K562 (cell line): ENCODE data around the gene RUNX1. TPM values are rescaled to one million over a fixed set of nuclear protein-coding genes. Genes with fewer than 3 reads are reported as not detected.

Experiments used
- ATAC-seq: fragments of 200-7000 bp; cut with Tn5 transposase; 3 replicates; pipeline ENCODE4 v1.9.1; 2020; ENCODE audit warnings: moderate library complexity
- BruUV-seq: library from RNA; stranded (reverse); fragments of 400-500 nt; replicated peaks from 2 replicates; lab custom pipeline; 2021; lab: Mats Ljungman, UMichigan
- CTCF ChIA-PET: fragments of 300-600 bp; formaldehyde crosslinking; extraction: SDS; loops from one replicate; lab custom pipeline; 2021; ENCODE audit warnings: low intra/inter-chr PET ratio; lab: Yijun Ruan, JAX
- POLR2A ChIA-PET: fragments of 300-600, 350-650 bp; sonication (Branson Sonifier 250); formaldehyde crosslinking; extraction: SDS; loops from one replicate; lab custom pipeline; 2021; ENCODE audit warnings: antibody characterized with exemption, inconsistent platforms; lab: Yijun Ruan, JAX
- DNase-seq, 4 experiments: peaks; one replicate each; pipeline versions ENCODE4 v3.0.0 to v3.0.0-alpha.2; 2011 to 2018; ENCODE audit warnings: low spot score in 3 of 4, mixed read lengths in 3 of 4; ENCODE audit errors: extremely low read depth in 1 of 4
- FAIRE-seq: peaks from 2 replicates; lab custom pipeline; 2011; peaks lifted over from hg19 to GRCh38; lab: Jason Lieb, UNC
- H2AFZ ChIP-seq: 2 replicates; pipeline ENCODE4 v1.6.0; 2011; ENCODE audit warnings: low read depth, low read length, control low read depth, inconsistent platforms
- H3K27ac ChIP-seq: fragments of 200-600 bp; 3 replicates; pipeline ENCODE4 v1.8.0; 2011; ENCODE audit warnings: low read depth, mild to moderate bottlenecking, control low read depth, inconsistent platforms, low read length, moderate library complexity, mixed read lengths; ENCODE audit errors: extremely low read depth
- H3K27me3 ChIP-seq, 2 experiments: fragments of 300-600 bp in 1 of 2; 2 replicates in 1 of 2; 3 replicates in 1 of 2; pipeline versions ENCODE4 v1.6.0 to v1.8.0; 2011; ENCODE audit warnings: inconsistent platforms in 2 of 2, low read length in 2 of 2, mild to moderate bottlenecking in 1 of 2, mixed read lengths in 1 of 2, moderate library complexity in 1 of 2; ENCODE audit not compliant: control insufficient read depth in 2 of 2, insufficient read depth in 2 of 2
- H3K36me3 ChIP-seq: fragments of 300-600 bp; 3 replicates; pipeline ENCODE4 v1.8.0; 2011; ENCODE audit warnings: mild to moderate bottlenecking, low read length, inconsistent platforms; ENCODE audit not compliant: control insufficient read depth, insufficient read depth
- H3K4me1 ChIP-seq, 2 experiments: fragments of 200-600 bp in 1 of 2; replicated peaks in 1 of 2; 2 replicates in 1 of 2; 3 replicates in 1 of 2; pipeline versions ENCODE4 v1.5.1 to v1.8.0; 2011; ENCODE audit warnings: inconsistent platforms in 2 of 2, low read length in 2 of 2, mild to moderate bottlenecking in 1 of 2, mixed read lengths in 1 of 2, moderate library complexity in 1 of 2; ENCODE audit not compliant: control insufficient read depth in 2 of 2, insufficient read depth in 2 of 2
- H3K4me2 ChIP-seq: 2 replicates; pipeline ENCODE4 v1.6.1; 2011; ENCODE audit warnings: low read length, control low read depth, inconsistent platforms, mixed read lengths; ENCODE audit not compliant: insufficient read depth
- H3K4me3 ChIP-seq: fragments of 200-600 bp; sonication (generic), shearing (Covaris generic); 2 replicates; pipeline ENCODE4 v1.5.1; 2016; ENCODE audit warnings: control low read depth, inconsistent platforms
- H3K79me2 ChIP-seq: fragments of 200-600 bp; 3 replicates; pipeline ENCODE4 v1.8.0; 2011; ENCODE audit warnings: low read length, inconsistent platforms; ENCODE audit not compliant: control insufficient read depth, insufficient read depth
- H3K9ac ChIP-seq, 2 experiments: 2 replicates each; pipeline versions ENCODE4 v1.6.0 to v1.6.1; 2011; ENCODE audit warnings: low read depth in 2 of 2, low read length in 2 of 2, control low read depth in 1 of 2, inconsistent platforms in 1 of 2, mild to moderate bottlenecking in 1 of 2, mixed read lengths in 1 of 2; ENCODE audit not compliant: insufficient read depth in 1 of 2
- H3K9me1 ChIP-seq: one replicate; pipeline ENCODE4 v1.6.0; 2011; ENCODE audit warnings: inconsistent platforms, mild to moderate bottlenecking, low read length, moderate library complexity; ENCODE audit not compliant: control insufficient read depth, insufficient read depth
- H3K9me3 ChIP-seq: replicated peaks from 2 replicates; pipeline ENCODE4 v1.5.1; 2011; ENCODE audit warnings: low read depth, low read length, inconsistent platforms; ENCODE audit not compliant: control insufficient read depth, insufficient read depth
- H4K20me1 ChIP-seq: replicated peaks from 2 replicates; pipeline ENCODE4 v1.6.1; 2011; ENCODE audit warnings: low read length, inconsistent platforms, mixed read lengths; ENCODE audit not compliant: control insufficient read depth, insufficient read depth
- CBFB ChIP-seq: sonication (generic); formaldehyde crosslinking; IDR thresholded peaks from 2 replicates; pipeline ENCODE4 v1.4.0; 2020; ENCODE audit warnings: mild to moderate bottlenecking, missing genetic modification reagents
- CHD1 ChIP-seq: fragments of 200-600 bp; sonication (generic); IDR thresholded peaks from one replicate; pipeline ENCODE4 v1.6.1; 2012; ENCODE audit warnings: mild to moderate bottlenecking, moderate library complexity, low read length, inconsistent platforms
- DNMT1 ChIP-seq: fragments of 450-650 bp; IDR thresholded peaks from 2 replicates; pipeline ENCODE4 v1.6.1; 2016; ENCODE audit warnings: antibody characterized with exemption, mild to moderate bottlenecking
- EP300 ChIP-seq: IDR thresholded peaks from 2 replicates; pipeline ENCODE4 v1.6.1; 2012; ENCODE audit warnings: low read length, improper control_type of control experiment
- GATA2 ChIP-seq: sonication (generic); formaldehyde crosslinking; IDR thresholded peaks from 2 replicates; pipeline ENCODE4 v1.4.0; 2020; ENCODE audit warnings: mild to moderate bottlenecking, missing genetic modification reagents
- HDGF ChIP-seq: fragments of 450-650 bp; IDR thresholded peaks from 2 replicates; pipeline ENCODE4 v1.6.1; 2016
- HNRNPL ChIP-seq: fragments of 200-400 bp; formaldehyde crosslinking; IDR thresholded peaks from 2 replicates; pipeline ENCODE4 v1.6.1; 2017; ENCODE audit warnings: low read depth, mild to moderate bottlenecking, low read length
- KAT7 ChIP-seq: sonication (generic); formaldehyde crosslinking; IDR thresholded peaks from 2 replicates; pipeline ENCODE4 v1.8.0; 2022; ENCODE audit warnings: missing genetic modification reagents, mild to moderate bottlenecking, borderline replicate concordance
- MAFG ChIP-seq: fragments of 450-650 bp; conservative IDR thresholded peaks from 2 replicates; pipeline ENCODE4 v1.6.1; 2016; ENCODE audit warnings: missing genetic modification characterization, missing compliant biosample characterization
- MCM2 ChIP-seq: fragments of 450-650 bp; IDR thresholded peaks from 2 replicates; pipeline ENCODE4 v1.6.1; 2017; ENCODE audit warnings: low read depth, mild to moderate bottlenecking
- NBN ChIP-seq: fragments of 450-650 bp; IDR thresholded peaks from 2 replicates; pipeline ENCODE4 v1.6.1; 2016; ENCODE audit warnings: low read depth, mild to moderate bottlenecking
- TARDBP ChIP-seq: fragments of 450-650 bp; IDR thresholded peaks from 2 replicates; pipeline ENCODE4 v1.6.1; 2016
- TSC22D4 ChIP-seq: fragments of 450-650 bp; IDR thresholded peaks from 2 replicates; pipeline ENCODE4 v1.6.1; 2016; ENCODE audit warnings: missing genetic modification characterization, missing biosample characterization, control low read depth
- ZBTB11 ChIP-seq, 3 experiments: fragments of 200-800 bp in 1 of 3; fragments of 250-450 bp in 1 of 3; fragments of 450-650 bp in 1 of 3; sonication (Bioruptor Pico) in 1 of 3; sonication (Bioruptor generic) in 1 of 3; formaldehyde crosslinking in 1 of 3; IDR thresholded peaks; 2 replicates each; pipeline versions ENCODE4 v1.6.1 to v1.8.0; 2016 to 2022; ENCODE audit warnings: mild to moderate bottlenecking in 2 of 3, missing genetic modification characterization in 2 of 3, missing compliant biosample characterization in 1 of 3, moderate library complexity in 1 of 3
- ZNF23 ChIP-seq: fragments of 250-450 bp; sonication (Bioruptor Pico); IDR thresholded peaks from 2 replicates; pipeline ENCODE4 v1.4.0; 2020; ENCODE audit warnings: mild to moderate bottlenecking
- ZNF436 ChIP-seq: fragments of 250-450, 450-650 bp; sonication (Bioruptor Pico); formaldehyde crosslinking; IDR thresholded peaks from 2 replicates; pipeline ENCODE4 v1.7.0; 2020; ENCODE audit warnings: mild to moderate bottlenecking
- WGBS: fragments of 100-300 bp; shearing (Covaris generic); methylation state at CpG from one replicate; pipeline ENCODE4 v1.1.6; 2016; ENCODE audit warnings: low coverage, mixed read lengths; ENCODE audit not compliant: insufficient coverage; ENCODE audit errors: missing lambda C conversion rate; 5-methylcytosine and 5-hydroxymethylcytosine counted together
- in situ Hi-C: fragments of 300-500 bp; cut with MboI; formaldehyde crosslinking; loops from 4 replicates; pipeline ENCODE4 v1.15.0; 2018; ENCODE audit warnings: inconsistent platforms, mixed read lengths
- intact Hi-C: fragments of 100-400 bp; cut with micrococcal nuclease; formaldehyde crosslinking; loops from 2 replicates; pipeline ENCODE4 v1.14.2; 2022
- polyA plus RNA-seq, 8 experiments: library from polyadenylated mRNA; depleted of rRNA in 4 of 8; stranded (reverse) in 5 of 8; unstranded in 3 of 8; fragments of >200 nt; fragmentation: Nextera tagmentation in 2 of 8; fragmentation: Illumina TruSeq in 1 of 8; extraction: Ambion mirVana in 2 of 8; extraction: Trizol in 1 of 8; gene quantifications; 2 replicates each; pipeline versions ENCODE4 v1.2.1 to v1.2.3, GENCODE V29; 2011 to 2014; ENCODE audit warnings: inconsistent platforms in 1 of 8, missing spikeins in 1 of 8
- total RNA-seq, 7 experiments: library from RNA; depleted of rRNA in 6 of 7; stranded (reverse); fragments of >200 nt in 6 of 7; fragmentation: Illumina TruSeq in 2 of 7; extraction: Trizol in 2 of 7; gene quantifications; 2 replicates each; pipeline versions ENCODE4 v1.2.1 to v1.2.3, GENCODE V29; 2011 to 2021; ENCODE audit warnings: low replicate concordance in 1 of 7
- TF ChIP-seq, protein P1 (sequence below): fragments of 200-800 bp; sonication (Bioruptor generic); IDR thresholded peaks from 2 replicates; pipeline ENCODE4 v1.6.1; 2017; ENCODE audit warnings: missing genetic modification characterization, missing compliant biosample characterization
- TF ChIP-seq, protein P2 (sequence below): conservative IDR thresholded peaks from 2 replicates; pipeline ENCODE4 v1.6.1; 2011; ENCODE audit warnings: low read depth, mild to moderate bottlenecking, low read length; ENCODE audit not compliant: control insufficient read depth

RUNX1 gene
- total and polyA plus RNA-seq, 9 of the 15 experiments (the other 6 are each of a cell fraction or from before 2014, with no cell fraction given): 2.2 to 68.6 (median 17.8) TPM

GRCh38 chr21:34846601-34847112 is 202.4 kb downstream of the RUNX1 start:
- H3K27me3 ChIP-seq: no peaks in the 10 kb centered on the region
- ChIA-PET POLR2A (interaction anchor here (0.8 to 1.9 kb wide), 7 partner anchors 8 to 395 kb away, joined by 3 to 7 read pairs (median 4); no protein-coding TSS in a partner anchor), CTCF (no interaction called here)
- no peaks in the 10 kb centered on the region for H3K9me3 ChIP-seq
- no peak overlapping the region for H3K9ac ChIP-seq
- no peak for TF ChIP-seq ZNF23 (CRISPR knock-in tag)
- TF ChIP-seq, protein P1, sequence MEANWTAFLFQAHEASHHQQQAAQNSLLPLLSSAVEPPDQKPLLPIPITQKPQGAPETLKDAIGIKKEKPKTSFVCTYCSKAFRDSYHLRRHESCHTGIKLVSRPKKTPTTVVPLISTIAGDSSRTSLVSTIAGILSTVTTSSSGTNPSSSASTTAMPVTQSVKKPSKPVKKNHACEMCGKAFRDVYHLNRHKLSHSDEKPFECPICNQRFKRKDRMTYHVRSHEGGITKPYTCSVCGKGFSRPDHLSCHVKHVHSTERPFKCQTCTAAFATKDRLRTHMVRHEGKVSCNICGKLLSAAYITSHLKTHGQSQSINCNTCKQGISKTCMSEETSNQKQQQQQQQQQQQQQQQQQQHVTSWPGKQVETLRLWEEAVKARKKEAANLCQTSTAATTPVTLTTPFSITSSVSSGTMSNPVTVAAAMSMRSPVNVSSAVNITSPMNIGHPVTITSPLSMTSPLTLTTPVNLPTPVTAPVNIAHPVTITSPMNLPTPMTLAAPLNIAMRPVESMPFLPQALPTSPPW (CRISPR knock-in tag): no peak
- TF ChIP-seq, protein P2, sequence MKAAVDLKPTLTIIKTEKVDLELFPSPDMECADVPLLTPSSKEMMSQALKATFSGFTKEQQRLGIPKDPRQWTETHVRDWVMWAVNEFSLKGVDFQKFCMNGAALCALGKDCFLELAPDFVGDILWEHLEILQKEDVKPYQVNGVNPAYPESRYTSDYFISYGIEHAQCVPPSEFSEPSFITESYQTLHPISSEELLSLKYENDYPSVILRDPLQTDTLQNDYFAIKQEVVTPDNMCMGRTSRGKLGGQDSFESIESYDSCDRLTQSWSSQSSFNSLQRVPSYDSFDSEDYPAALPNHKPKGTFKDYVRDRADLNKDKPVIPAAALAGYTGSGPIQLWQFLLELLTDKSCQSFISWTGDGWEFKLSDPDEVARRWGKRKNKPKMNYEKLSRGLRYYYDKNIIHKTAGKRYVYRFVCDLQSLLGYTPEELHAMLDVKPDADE: no peak
- no peak for TF ChIP-seq GATA2 (CRISPR knock-in tag)
- no peak for TF ChIP-seq TARDBP
- TF ChIP-seq EP300: no peak
- no peak for TF ChIP-seq HDGF
- TF ChIP-seq MAFG (tag): no peak
- TF ChIP-seq ZNF436 (CRISPR knock-in tag): no peak
- no peak for TF ChIP-seq MCM2
- TF ChIP-seq KAT7 (CRISPR knock-in tag): no peak
- TF ChIP-seq NBN: no peak
- TF ChIP-seq CBFB (CRISPR knock-in tag): no peak
- no peak for TF ChIP-seq ZBTB11 (CRISPR knock-in tag; IDR thresholded peaks at IDR 0.05)
- no peak for TF ChIP-seq HNRNPL
- TF ChIP-seq DNMT1: no peak
- no peak for TF ChIP-seq TSC22D4
- TF ChIP-seq CHD1: no peak
- peaks cover 82% of the 10 kb centered on the region for H3K36me3 ChIP-seq
- H3K4me2 ChIP-seq: no peak overlapping the region
- H3K27ac ChIP-seq: no peak overlapping the region
- H4K20me1 ChIP-seq: peaks cover 18% of the 10 kb centered on the region
- no peak overlapping the region for H2AFZ ChIP-seq
- BruUV-seq: no TSS peak
- no peak for DNase-seq
- no peak for ATAC-seq
- FAIRE-seq: no peak
- H3K79me2 ChIP-seq: peaks cover 16% of the 10 kb centered on the region; the same call in 2 of the 3 replicates
- WGBS: 88% methylated on average over 11 of the region's 11 CpGs
- intact Hi-C loops (no loop called here), in situ Hi-C loops (no loop called here)
- no peaks in the 10 kb centered on the region; a peak in 3 of 5 replicates for H3K4me1 ChIP-seq
- no peaks in the 10 kb centered on the region for H3K9me1 ChIP-seq
- no peak overlapping the region for H3K4me3 ChIP-seq
